OCI-LY1 (cell line): ENCODE results near the gene PRSS22.

ENCODE experiments used
- CTCF ChIP-seq: fragments of 200-600 bp; sonication (generic), shearing (Covaris generic); IDR thresholded peaks from 2 replicates; pipeline ENCODE4 v1.5.1; 2017; ENCODE audit warnings: mild to moderate bottlenecking, antibody characterized with exemption, low read length, moderate library complexity, mixed read lengths
- EZH2 ChIP-seq: fragments of 200-600 bp; sonication (generic), shearing (Covaris generic); IDR thresholded peaks from 2 replicates; pipeline ENCODE4 v1.8.0; 2017; ENCODE audit warnings: borderline replicate concordance, mixed run types, mild to moderate bottlenecking, antibody characterized with exemption, low read length, moderate library complexity, mixed read lengths

DNA sequence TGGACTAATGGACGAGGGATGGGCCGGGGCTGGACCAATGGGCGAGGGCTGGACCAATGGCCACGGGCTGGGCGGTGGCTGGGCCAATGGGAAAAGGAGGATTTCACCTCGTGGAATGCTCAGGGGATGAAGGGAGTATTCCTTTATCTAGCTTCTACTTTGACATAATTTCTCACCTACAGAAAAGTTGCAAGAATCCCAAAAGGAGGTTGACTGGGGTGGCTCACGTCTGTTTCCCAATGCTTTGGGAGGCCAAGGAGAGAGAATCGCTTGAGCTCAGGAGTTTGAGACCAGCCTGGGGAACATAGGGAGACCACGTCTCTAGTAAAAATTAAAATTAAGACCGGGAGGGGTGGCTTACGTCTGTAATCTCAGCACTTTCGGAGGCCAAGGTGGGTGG is 48.0 kb upstream of the PRSS22 start:
- no peak for TF ChIP-seq EZH2
- no peak for TF ChIP-seq CTCF
